Cortex of kidney (tissue), 1 donor: ENCODE measurements around the gene ZNF70.

Experiments used
- DNase-seq: peaks from one replicate; lab custom pipeline; 2025; lab: John Stamatoyannopoulos, UW

The ZNF70 gene

DNA sequence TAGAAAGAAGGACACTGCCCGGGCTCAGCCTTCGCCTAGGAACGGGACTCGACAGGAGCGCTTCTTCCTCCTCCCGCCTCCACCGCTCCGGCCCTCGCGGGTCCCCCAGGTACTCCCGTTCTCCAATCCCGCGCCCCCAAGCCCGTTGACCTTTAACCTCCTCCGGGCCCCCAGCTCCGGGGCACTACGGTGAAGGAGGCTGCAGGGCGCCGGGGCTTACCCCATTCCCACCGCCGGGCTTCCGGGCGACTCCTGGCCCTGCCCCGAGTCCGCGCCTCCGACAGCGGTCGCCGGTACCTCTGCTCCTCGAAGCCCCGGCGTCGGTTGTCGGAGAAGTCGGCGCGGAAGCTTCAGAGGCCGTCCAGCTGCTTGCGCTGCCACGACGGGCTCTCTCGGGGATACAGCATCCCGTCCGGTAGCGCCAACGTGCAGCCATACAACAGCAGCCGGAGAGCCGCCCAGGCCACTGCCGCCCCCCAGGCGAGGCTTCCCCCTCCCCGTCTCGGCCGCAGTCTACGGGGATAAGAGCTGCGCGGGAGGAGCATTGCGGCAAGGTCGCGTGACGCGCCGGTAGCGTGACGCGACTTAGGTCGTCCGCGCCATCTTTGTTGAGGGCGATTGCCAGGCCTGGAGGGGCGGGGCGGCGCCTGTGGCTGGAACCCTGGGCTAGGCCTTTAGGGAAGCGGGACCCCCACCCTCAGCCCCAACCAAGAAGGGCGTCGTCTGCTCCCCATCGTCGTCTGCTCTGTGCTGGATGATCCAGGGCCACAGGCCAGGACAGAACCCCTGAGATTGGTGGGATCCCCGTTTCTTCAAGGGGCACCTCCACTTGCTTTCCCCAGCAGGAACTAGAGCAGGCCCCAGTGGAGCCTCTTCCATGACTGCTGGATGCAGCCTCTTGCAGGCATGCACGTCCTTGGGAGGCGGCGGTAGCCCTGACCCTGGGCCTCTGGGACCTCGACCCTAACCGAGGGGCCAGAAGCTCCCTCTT is 33.8 kb downstream of the ZNF70 start:
- DNase-seq, result no peak

DNA sequence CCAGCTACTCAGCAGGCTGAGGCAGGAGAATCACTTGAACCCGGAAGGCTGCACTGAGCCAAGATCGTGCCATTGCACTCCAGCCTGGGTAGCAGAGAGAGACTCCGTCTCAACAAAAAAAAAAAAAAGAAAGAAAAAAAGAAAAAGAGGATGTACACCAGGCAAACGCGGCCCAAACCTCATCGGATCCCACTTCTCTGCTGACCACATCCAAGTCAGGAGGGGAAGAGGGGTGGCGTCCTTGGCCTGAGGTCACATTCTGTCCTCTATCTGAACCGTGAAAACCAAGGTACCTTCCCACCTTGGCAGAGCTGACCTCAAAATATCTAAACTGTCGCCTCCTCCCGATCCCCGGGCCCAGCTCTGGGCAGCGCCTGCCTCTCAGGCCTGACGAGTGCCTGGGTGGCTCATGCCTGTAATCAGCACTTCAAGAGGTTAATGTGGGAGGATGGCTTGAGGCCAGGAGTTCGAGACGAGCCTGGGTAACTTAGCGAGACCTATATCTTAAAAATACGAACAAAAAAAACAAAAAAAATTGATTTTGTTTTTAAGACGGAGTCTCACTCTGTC is 35.0 kb downstream of the ZNF70 start:
- DNase-seq, result no peak

DNA sequence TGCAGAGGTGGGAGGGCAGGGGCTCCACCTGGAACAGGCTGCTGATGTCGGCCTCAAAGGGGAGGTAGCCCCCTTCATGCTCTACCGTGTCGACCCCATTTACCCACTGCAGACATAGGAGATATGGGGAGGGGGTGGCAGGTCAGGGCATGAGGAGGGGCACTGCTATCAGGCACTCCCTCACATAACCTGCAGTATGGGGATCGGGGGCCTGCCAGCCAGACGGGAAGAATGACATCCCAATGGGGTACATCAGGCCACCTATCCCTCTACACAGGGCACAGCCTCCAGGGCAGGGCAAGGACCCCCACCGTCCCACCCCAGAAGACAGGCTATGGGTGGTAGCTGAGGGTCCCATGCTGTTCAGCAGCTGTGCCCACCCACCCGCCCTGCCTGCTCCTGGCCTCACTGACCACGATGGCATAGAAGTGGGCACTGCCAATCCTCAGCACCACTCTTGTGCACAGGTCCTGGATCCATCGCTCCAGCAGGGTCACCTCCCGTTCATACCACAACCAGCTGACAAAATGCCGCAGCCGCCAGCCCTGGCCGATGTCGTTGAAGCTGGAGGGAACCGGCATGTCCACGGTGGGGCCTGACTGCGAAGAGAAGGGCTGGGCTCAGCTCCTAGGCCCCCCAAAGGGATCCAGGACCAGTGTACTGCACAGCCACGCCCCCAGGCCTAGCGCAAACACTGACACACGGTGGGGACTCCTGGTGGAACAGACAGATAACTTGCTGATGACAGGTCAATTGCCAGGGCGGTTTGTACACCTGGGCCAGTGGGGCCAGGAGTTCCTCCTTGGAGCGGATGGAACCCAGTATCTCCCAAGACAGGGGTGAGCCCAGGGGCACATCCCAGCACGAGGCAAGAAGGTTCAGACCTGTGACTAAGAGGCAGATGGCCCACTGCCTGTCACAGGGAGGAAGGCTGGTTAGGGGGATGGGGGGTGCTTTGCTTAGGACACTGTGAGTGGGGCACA is 36.0 kb downstream of the ZNF70 start:
- DNase-seq, result no peak

DNA sequence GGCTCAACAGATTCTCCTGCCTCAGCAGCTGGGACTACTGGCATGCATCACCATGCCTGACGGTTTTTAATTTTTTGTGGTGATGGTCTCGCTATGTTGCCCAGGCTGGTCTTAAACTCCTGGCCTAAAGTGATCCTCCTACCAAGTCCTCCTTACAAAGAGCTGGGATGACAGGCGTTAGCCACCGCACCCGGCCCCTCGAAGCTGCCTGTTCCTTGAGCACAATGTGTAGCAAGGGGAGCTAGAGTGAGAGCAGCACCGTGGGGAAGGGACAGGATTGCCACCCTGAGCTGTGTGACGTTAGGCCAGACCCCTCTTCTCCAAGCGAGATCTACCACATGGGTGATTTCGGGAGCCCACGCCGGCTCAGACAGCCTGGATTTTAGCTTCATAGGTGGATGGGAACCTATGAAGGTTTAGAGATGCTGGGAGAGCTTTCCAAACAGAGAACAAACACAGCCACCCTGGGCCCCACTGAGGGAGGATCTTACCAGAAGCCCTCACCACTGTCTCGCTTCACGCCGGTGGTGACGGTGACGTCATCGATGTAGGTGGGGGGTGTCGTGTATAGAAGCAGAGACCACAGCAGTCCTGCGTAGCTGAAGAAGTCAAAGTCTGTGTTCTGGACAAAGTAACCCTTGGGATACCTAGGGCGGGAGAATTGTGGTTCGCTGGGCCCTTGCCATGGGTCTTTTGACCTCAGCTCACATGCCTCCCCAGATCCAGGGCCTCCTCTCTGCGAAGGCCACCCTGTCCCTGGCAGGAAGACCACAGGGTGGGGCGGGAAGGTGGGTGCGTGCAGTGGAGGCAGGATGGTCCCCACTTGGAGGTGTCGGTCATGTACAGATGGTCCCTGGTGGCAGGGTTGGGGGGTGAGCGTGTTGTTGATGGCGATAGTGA is 37.0 kb downstream of the ZNF70 start:
- DNase-seq, result no peak

DNA sequence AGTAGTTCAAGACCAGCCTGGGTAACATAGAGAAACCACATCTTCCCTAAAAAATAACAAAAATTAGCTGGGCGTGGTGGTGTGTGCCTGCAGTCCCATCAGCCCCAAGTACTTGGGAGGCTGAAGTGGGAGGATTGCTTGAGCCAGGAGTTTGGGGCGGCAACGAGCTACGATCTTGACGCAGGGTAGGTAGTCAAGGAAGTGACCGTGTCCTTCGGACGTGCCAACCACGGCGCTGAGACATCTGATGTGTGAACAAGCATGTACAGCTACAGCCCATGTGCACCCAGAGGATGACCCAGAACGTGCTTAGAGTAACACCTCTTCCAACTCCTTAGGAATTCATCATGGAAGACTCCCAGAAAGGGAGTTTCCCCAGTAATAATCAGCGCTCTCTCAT is 38.7 kb downstream of the ZNF70 start:
- DNase-seq, result no peak

DNA sequence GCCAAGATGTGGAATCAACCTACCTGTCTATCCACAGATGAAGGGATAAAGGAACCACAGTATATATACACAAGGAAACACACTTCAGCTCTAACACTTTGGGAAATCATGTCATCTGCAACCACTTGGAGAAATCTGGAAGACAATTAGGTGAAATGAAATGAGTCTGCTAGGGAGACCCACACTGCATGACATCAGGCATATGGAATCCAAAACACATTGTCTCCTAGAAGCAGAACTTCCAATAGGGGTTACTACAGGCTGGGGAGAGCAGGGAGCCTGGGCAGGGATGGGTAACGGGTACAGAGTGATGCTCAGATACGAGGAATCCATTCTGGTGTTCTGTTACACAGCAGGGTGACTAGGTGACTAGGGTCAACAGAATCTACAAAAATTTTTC is 41.8 kb downstream of the ZNF70 start:
- DNase-seq, result no peak

DNA sequence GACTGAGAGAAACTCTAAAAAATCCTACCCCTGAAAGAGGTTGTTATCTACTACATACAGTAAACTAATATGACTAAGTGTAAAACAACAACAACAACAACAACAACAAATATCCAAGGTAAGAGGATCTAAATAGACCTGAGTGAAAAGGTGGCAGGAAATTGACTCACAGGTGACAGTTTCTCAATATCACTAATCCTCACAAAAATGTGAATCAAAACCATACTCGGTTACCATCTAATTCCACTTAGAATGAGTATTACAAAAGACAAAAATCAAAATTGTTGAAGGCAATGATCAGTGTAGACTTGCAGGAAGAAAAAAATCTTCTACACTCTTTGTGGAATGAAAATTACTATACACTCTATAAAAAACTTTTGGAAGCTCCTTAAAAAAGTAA is 42.6 kb downstream of the ZNF70 start:
- DNase-seq, result no peak

DNA sequence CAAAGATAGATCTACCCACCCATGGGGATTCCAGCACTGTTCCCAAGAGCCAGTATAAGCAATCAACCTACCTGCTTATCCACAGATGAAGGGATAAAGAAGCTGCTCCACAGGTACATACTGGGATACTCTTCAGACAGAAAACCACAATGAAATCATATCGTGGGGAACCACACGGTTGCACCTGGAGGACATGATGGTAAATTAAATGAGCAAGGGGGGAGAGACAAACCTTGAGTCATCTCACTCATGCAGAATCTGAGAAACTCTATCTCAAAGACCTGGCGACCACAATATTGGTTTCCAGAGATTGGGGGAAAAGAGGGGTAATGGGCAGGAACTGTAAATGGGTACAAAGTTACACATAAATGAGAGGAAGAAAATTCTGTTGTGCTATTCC is 45.6 kb downstream of the ZNF70 start:
- no peak for DNase-seq

DNA sequence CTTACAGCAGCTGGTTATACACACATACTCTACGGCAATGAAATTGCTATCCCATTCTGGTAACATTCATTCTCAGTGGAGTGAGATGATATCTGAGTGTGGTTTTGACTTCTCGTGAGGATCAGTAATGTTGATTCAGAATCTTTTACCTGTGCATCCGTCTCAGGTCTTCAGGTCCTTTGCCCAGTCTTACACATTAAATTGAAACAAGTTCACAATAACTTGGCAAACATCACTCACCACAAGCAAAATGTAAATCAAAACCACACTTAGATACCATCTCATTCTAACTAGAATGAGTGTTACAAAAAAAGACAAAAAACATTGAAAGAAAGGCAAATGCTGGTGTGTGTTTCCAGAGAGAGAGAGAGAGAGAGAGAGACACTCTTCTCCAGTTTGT is 46.1 kb downstream of the ZNF70 start:
- no peak for DNase-seq

DNA sequence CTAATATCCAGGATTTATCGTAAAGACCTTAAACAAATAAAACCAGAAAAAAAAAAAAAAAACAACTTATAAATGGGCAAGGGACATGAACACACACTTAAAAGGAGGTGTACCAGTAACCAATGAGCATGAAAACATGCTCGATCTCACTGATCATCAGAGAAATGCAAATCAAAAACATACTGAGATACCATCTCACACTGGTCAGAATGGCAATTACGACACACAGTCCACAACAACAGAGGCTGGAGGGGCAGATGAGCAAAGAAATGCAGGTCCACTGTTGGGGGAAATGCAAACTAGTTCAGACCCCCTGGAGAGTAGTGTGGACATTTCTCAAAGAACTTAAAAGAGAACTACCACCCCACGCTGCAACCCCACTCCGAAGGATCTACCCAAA is 46.9 kb downstream of the ZNF70 start:
- no peak for DNase-seq

DNA sequence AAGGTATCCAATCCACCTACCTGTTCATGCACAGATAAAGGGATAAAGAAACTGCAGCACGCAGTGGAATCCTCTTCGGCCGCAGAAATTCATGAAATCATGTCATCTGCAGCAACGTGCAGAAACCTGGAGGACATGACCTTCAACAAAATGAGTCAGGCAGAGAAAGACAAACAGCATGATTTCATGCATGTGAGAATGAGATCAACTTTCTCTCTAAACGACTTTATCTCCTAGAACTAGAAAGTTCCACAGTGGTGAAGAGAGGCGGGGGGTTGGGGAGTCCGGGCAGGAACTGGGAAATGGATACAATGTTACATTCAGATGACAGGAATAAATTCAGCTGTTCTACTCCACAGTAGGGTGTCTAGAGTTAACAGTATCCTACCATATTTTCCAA is 50.2 kb downstream of the ZNF70 start:
- DNase-seq, result no peak

DNA sequence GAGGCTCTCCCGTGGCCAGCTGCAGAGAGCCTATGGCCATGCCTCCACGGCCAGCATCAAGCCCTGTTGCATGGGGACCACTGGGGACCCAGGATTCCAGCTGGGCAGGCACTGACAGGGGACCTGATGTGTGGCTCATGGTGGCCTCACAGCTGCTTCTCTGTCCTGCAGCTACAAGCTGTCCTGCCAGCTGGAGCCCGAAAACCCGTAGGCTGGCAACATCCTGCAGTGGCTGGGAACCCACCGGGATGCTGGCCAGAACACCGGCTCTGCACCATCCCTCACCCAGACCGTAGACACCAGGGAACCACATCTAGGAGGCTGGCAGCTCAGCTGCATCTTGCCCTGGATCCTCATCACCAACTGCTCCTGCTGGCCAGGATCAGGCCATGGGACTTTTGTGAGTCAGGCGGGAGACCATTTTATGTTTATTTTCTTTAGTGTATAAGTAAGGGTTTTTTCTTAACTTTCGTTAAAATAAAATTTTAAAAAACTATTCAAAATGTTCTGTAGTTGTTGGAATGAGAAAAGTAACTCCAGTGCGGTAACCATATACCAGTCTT is 52.2 kb downstream of the ZNF70 start:
- no peak for DNase-seq

DNA sequence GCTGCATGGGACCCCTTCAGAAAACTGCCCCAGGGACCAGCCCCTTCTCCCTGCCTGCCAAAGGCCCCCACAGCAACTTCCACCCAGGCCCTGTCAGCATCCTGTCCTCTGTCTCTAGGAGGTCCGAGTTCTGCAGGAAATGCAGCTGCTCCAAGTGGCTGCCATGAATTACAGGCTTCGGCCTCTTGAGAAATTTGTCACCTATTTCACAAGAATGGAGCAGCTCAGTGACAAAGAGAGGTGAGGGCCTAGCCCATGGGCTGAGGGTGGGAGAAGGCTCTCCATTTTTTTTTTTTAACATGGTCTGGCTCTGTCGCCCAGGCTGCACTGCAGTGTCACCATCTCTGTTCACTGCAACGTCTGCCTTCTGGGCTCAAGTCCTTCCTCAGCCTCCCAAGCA is 52.8 kb downstream of the ZNF70 start:
- no peak for DNase-seq

DNA sequence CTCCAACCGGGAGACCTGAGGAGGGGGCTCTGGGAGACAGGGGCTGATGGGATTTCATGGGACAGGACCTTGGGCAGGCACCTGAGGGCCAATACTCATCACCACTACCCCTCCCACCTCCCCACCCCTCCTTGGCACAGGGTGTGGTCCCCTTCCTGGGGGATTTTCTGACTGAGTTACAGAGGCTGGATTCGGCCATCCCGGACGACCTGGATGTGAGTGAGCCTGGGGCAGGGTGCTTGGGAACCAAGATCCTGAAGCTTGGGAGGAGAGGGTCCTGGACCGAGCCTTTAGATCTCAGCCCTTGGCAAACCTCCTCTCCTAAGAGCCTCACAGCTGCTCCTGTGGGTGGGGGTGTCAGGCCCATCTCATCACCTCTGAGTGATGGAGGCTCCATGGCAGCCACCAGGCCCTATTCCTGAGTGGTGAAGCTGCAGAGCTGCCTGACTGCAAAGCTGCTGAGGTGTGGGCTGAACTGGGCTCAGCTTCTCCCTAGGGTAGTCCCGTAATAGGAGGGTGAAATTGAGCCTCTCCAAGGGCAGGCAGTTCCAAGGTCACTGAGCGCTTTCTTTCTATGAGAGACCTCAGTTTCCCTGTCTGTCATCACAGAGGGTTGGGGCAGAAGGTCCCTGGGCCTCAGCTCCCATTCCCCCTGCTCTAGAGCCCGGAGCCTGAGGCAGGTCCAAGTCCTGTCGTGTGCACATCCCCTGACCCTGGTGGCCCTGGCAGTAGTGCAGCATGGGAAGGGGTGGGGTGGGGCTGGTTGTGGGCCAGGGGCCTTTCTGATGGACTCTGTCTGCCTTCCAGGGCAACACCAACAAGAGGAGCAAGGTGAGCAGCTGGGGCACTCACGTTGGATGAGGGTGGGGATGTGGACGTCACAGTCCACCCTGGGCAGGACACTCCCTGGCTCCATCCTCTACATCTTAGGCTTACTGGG is 53.6 kb downstream of the ZNF70 start:
- DNase-seq, result no peak

DNA sequence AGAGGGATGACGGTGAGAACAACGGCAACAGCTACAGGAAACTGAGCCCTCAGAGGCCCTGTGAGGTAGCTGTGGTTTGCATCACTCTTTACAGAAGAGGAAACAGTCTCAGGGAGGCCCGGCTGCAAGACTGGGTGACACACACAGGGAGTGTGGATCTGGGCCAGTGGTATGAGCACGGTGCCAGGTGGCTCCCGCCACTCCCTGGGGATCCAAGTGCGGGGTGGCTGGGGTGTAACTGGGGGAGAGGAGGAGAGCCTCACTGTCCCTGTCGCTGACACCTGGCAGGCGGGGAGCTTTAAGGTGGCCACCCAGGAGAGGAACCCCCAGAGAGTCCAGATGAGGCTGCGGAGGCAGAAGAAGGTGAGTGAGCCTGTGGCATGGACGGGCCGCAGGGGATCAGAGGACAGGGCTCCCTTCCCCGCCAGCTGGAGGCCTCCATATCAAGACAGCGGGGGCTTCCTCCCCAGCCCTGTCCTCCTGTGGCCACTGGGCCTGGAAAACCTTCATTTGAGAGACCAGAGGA is 54.5 kb downstream of the ZNF70 start:
- DNase-seq, result no peak

DNA sequence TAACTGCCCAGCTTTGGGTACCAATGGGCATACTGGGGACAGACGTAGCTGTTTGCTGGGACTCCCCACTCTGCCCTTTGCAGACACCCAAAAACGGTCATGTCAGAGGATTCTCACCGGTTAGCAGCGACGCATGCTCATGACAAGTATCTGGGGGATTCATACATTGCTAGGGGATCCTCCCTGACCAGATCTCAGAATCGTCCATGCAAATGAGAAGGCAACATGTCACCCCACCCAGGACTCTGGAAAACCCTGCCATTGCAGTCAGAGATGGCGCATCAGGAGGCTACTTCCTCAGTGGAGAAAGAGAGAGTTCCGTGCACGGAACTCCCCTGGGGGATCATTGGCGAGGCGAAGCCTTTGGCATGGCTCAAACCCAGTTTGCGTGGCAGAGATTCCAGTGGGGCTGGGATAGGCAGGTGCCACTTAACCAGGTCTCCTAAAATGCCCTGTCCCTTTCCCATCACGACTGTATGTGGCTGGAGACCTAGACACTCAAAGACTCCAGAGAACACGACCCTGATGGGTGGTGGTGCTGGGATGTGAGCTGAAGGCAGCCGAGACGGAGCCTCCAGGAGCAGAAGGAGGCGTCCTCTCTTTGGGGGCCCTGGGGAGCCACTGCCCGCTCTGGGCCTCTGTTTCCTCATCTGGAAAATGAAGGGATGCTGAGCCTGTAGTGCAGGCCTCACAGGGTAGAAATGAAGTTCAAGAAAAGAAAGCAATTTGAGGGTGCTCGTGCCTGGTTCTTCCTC is 55.2 kb downstream of the ZNF70 start:
- no peak for DNase-seq

DNA sequence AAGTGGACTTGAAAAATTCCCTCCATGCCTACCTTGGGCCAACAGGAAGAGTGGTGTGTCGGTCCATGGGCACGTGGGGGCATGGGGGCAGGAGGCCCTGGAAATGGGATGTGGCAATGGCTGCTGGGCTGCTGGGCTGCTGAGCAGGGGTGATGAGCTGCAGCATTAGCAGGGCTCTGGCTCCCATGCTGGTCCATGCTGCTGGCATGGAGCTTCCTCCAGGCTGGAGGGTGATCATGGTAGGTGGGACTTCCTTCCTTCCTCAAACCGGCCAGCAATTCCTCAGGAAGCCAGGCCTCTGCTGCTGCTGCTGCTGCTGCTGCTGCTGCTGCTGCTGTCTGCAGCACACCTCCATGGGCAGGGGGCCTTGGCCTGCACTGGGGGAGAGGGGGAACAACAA is 55.8 kb downstream of the ZNF70 start:
- no peak for DNase-seq

DNA sequence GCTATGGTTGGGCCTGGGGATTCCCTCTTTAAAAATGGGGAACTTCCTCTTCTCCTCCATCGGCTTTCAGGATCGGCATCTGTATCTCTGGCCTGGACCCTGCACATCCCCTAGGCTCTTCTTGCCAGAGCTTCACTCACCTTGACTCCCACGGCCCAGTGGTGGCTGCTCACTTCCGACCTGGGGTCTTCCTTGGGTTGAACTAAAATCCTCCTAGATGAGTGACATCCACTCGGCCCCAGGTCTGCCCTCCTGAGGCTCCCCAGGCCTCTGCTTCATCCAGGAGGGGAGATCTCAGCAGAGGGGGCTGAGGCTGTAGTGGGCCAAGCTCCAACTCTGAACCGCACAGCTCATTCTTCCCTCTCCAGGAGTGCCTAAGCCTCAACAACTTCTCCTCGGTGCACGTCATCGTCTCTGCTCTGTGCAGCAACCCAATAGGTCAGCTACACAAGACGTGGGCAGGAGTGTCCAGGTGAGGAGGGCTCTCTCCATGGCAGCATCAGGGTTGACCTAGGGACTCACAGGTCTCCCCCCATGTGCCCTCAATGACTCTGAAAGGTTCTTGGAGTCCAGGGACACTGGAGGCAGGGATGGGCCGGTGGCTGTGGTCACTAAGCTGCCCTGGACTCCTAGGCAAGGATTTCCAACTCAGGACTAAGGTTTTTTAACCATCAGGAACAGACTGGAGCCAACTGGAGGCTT is 56.8 kb downstream of the ZNF70 start:
- DNase-seq, result no peak
